Nephron progenitor cell (in vitro differentiated cells): ENCODE data around the gene SLC22A7.

Experiments used
- DNase-seq: peaks from one replicate; pipeline ENCODE4 v3.0.0; 2021
- H3K27ac Mint-ChIP-seq: 2 replicates; pipeline ENCODE4 v1.8.0; 2021; ENCODE audit warnings: mild to moderate bottlenecking, moderate library complexity, mixed read lengths
- H3K27me3 Mint-ChIP-seq: 2 replicates; pipeline ENCODE4 v1.8.0; 2021; ENCODE audit warnings: mild to moderate bottlenecking, low read depth, mixed read lengths; ENCODE audit not compliant: poor library complexity
- H3K36me3 Mint-ChIP-seq: 2 replicates; pipeline ENCODE4 v1.8.0; 2021; ENCODE audit warnings: low read depth, mixed read lengths
- H3K4me1 Mint-ChIP-seq: 2 replicates; pipeline ENCODE4 v1.8.0; 2021; ENCODE audit warnings: mixed read lengths
- H3K4me3 Mint-ChIP-seq: 2 replicates; pipeline ENCODE4 v1.8.0; 2021; ENCODE audit warnings: mild to moderate bottlenecking, moderate library complexity, mixed read lengths
- H3K9me3 Mint-ChIP-seq: 2 replicates; pipeline ENCODE4 v1.8.0; 2021; ENCODE audit warnings: mild to moderate bottlenecking, moderate library complexity, mixed read lengths
- CTCF ChIP-seq: fragments of 200-600 bp; sonication (generic); IDR thresholded peaks from 2 replicates; pipeline ENCODE4 v1.5.0; 2021; ENCODE audit warnings: antibody characterized with exemption

Gene SLC22A7

GRCh38 chr6:43263314-43264178, 34.5 kb upstream of the SLC22A7 start:
- TF ChIP-seq CTCF: peak; percentile 75
- Mint-ChIP-seq H3K27ac (no peak overlapping the region), H3K27me3 (peaks cover 43% of the 10 kb centered on the region), H3K36me3 (no peaks in the 10 kb centered on the region), H3K4me3 (no peak overlapping the region), H3K4me1 (peaks cover 27% of the 10 kb centered on the region), H3K9me3 (no peaks in the 10 kb centered on the region)
- peak; percentile 81 for DNase-seq

DNA sequence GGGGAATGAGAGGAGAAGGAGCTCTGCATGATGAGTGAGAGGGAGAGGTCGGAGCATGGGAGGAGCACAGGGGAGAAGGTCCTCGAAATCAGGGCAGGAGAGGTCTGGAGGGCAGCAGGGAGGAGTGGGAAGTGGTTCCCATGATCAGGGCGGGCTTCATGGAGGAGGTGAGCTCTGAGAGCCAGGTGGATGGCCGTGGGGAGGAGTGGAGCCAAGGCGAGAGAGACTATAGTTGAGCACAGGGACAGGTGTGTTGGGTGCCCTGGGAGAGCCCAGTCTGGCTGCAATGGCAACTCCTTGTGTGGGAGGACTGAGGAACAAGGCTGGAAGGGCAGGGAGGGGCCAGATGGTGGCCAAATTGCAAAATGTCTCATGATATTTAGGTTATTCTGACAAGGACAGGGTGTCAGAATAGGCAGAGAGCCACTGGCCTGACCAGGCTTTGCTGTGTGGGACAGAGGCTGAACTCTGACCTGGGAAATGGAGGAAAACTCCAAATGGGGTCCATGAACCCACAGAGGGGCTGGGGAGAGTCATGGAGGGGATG, 33.4 kb upstream of the SLC22A7 start:
- no peak overlapping the region for H3K27ac Mint-ChIP-seq

DNA sequence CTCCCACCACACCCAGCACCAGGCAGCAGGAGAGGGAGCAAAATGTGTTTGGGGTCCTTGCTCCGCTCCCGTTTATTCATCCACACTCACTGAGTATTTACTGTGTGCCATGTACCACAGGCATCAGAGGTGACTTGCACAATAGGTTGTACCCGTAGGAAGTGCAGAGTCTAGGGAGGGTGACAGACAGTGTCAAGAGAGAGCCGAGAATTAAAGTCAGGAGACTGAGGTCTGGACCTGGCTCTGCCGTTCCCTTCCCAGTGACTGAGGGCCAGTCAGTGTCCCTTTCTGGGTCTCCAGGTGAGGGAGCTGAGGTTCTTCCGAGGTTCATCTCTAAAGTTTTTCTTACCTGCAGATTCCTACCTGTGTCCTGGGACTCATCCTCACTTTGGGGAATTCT, 32.5 kb upstream of the SLC22A7 start:
- peaks cover 54% of the 10 kb centered on the region for H3K27me3 Mint-ChIP-seq
- no peak overlapping the region for H3K27ac Mint-ChIP-seq
- TF ChIP-seq CTCF: no peak
- DNase-seq: no peak
- no peaks in the 10 kb centered on the region for H3K9me3 Mint-ChIP-seq
- no peak overlapping the region for H3K4me3 Mint-ChIP-seq
- H3K4me1 Mint-ChIP-seq: peaks cover 44% of the 10 kb centered on the region
- H3K36me3 Mint-ChIP-seq: no peaks in the 10 kb centered on the region

More for the DNA sequence above, 33.4 kb upstream of the SLC22A7 start:
- H3K36me3 Mint-ChIP-seq: no peaks in the 10 kb centered on the region
- H3K4me1 Mint-ChIP-seq: peaks cover 36% of the 10 kb centered on the region
- H3K27me3 Mint-ChIP-seq: peaks cover 51% of the 10 kb centered on the region
- no peak for DNase-seq
- no peak for TF ChIP-seq CTCF
- H3K9me3 Mint-ChIP-seq: no peaks in the 10 kb centered on the region
- no peak overlapping the region for H3K4me3 Mint-ChIP-seq

DNA sequence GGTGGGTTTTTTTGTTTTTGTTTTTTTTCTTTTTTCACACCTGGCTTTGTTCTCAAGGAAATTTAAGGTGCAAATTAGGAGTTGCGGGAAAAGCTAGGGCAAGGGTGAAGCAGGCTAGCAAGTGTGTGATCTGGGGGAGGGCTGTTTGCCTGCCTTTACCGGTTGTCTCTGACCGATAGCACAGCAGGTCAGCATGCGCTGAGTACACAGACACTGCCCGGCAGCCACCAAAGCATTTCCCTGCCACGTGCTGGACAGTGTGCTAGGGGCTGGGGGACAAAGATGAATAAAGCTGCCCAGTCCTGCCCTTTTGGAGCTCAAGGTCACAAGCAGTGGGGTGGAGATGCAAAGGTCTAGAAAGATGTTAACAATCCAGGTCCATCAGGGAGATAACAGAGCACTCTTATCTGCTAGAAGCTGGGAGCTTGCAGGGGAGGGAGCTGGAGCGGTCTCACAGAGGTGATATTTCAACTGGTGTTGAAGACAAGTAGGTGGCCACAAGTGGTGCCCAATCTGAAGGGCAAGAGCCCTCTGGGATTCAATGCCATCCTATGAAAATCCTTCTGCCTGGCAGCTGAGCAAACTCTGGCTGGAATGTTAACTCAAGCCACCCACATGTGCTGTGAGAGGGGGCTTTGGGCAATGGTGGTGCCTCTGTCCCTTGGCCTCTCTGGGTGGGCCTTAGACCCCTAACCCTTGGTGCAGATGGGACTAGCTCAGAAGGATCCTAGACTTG, 30.3 kb upstream of the SLC22A7 start:
- DNase-seq: no peak
- no peak overlapping the region for H3K4me3 Mint-ChIP-seq
- no peaks in the 10 kb centered on the region for H3K36me3 Mint-ChIP-seq
- H3K9me3 Mint-ChIP-seq: no peaks in the 10 kb centered on the region
- peaks cover 73% of the 10 kb centered on the region for H3K27me3 Mint-ChIP-seq
- H3K27ac Mint-ChIP-seq: no peak overlapping the region
- no peak for TF ChIP-seq CTCF
- H3K4me1 Mint-ChIP-seq: peaks cover 48% of the 10 kb centered on the region

- peaks cover 54% of the 10 kb centered on the region for H3K4me1 Mint-ChIP-seq
- peaks cover 78% of the 10 kb centered on the region for H3K27me3 Mint-ChIP-seq
- TF ChIP-seq CTCF: no peak
- no peak overlapping the region for H3K27ac Mint-ChIP-seq
- no peak for DNase-seq
- H3K4me3 Mint-ChIP-seq: no peak overlapping the region
- H3K9me3 Mint-ChIP-seq: no peaks in the 10 kb centered on the region
- no peaks in the 10 kb centered on the region for H3K36me3 Mint-ChIP-seq
These were observed 29.7 kb upstream of the SLC22A7 start for GRCh38 chr6:43268355-43268700.
